ENCODE measurements around the gene EFR3B.

GRCh38 chr2:25056098-25056821 is 14.4 kb downstream of the EFR3B start:
- TF ChIP-seq, protein P1, sequence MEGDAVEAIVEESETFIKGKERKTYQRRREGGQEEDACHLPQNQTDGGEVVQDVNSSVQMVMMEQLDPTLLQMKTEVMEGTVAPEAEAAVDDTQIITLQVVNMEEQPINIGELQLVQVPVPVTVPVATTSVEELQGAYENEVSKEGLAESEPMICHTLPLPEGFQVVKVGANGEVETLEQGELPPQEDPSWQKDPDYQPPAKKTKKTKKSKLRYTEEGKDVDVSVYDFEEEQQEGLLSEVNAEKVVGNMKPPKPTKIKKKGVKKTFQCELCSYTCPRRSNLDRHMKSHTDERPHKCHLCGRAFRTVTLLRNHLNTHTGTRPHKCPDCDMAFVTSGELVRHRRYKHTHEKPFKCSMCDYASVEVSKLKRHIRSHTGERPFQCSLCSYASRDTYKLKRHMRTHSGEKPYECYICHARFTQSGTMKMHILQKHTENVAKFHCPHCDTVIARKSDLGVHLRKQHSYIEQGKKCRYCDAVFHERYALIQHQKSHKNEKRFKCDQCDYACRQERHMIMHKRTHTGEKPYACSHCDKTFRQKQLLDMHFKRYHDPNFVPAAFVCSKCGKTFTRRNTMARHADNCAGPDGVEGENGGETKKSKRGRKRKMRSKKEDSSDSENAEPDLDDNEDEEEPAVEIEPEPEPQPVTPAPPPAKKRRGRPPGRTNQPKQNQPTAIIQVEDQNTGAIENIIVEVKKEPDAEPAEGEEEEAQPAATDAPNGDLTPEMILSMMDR (IDR thresholded peaks at IDR 0.05) = no peak
- TF ChIP-seq MXI1 (IDR thresholded peaks at IDR 0.05; ENCODE audit: low read depth, low read length) (no peak), GABPA (IDR thresholded peaks at IDR 0.05; ENCODE audit: low read depth) (no peak), SIN3A (IDR thresholded peaks at IDR 0.05; ENCODE audit: borderline replicate concordance, low read depth, low read length) (no peak), RCOR1 (IDR thresholded peaks at IDR 0.05; ENCODE audit: low read length) (no peak), NRF1 (IDR thresholded peaks at IDR 0.05; ENCODE audit: low read depth, low read length) (no peak)

Data from SK-N-SH (cell line).